ENCODE measurements around the gene TRABD.

The TRABD gene

GRCh38 chr22:50196256-50196655 is 10.5 kb downstream of the TRABD start:
- Histone ChIP-seq H3K4me1 (ENCODE audit: control insufficient read depth, insufficient read depth, low read length) (no peaks in the 10 kb centered on the region), H3K4me3 (ENCODE audit: low read depth, low read length) (no peak overlapping the region), H3K36me3 (ENCODE audit: control insufficient read depth, insufficient read depth, low read length) (peaks cover 38% of the 10 kb centered on the region)

GRCh38 chr22:50197000-50197800 is 11.5 kb downstream of the TRABD start:
- no peaks in the 10 kb centered on the region for H3K4me1 ChIP-seq (ENCODE audit: control insufficient read depth, insufficient read depth, low read length)
- no peak overlapping the region for H3K4me3 ChIP-seq (ENCODE audit: low read depth, low read length)
- no peaks in the 10 kb centered on the region for H3K27me3 ChIP-seq (ENCODE audit: control insufficient read depth, insufficient read depth, low read length)
- no peak overlapping the region for H3K9ac ChIP-seq (ENCODE audit: low read depth, low read length)
- H3K9me3 ChIP-seq (ENCODE audit: control insufficient read depth, insufficient read depth, low read length) = no peaks in the 10 kb centered on the region
- peaks cover 38% of the 10 kb centered on the region for H3K36me3 ChIP-seq (ENCODE audit: control insufficient read depth, insufficient read depth, low read length)

More at GRCh38 chr22:50196256-50196655, 10.5 kb downstream of the TRABD start:
- H3K9me3 ChIP-seq (ENCODE audit: control insufficient read depth, insufficient read depth, low read length) = no peaks in the 10 kb centered on the region
- H3K27me3 ChIP-seq (ENCODE audit: control insufficient read depth, insufficient read depth, low read length) = no peaks in the 10 kb centered on the region
- no peak overlapping the region for H3K9ac ChIP-seq (ENCODE audit: low read depth, low read length)

DNA sequence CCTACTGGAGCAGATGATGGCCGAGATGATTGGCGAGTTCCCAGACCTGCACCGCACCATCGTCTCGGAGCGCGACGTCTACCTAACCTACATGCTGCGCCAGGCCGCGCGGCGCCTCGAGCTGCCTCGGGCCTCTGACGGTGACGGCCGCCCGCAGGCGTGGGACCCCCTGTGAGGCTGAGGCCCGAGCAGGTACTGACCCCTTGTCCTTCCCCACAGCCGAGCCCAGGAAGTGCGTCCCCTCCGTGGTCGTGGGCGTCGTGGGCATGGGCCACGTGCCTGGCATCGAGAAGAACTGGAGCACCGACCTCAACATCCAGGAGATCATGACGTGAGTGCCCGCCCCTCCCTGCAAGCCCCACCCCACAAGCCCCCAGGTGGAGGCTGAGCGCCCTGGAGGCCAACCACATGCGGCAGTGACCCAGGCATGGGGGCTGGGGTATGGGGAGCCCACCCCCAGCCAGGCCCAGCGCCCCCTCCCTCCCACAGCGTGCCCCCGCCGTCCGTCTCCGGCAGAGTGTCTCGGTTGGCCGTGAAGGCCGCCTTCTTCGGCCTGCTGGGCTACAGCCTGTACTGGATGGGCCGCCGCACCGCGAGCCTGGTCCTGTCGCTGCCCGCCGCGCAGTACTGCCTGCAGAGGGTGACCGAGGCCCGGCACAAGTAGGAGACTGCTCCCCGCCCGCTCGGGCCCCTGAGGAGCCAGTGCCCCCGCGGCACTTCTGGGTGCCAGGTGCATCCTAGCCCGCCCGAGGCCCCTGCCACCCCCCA is 12.3 kb downstream of the TRABD start:
- Histone ChIP-seq H3K9ac (ENCODE audit: low read depth, low read length) (no peak overlapping the region), H3K4me3 (ENCODE audit: low read depth, low read length) (no peak overlapping the region), H3K36me3 (ENCODE audit: control insufficient read depth, insufficient read depth, low read length) (peaks cover 37% of the 10 kb centered on the region), H3K4me1 (ENCODE audit: control insufficient read depth, insufficient read depth, low read length) (no peaks in the 10 kb centered on the region), H3K9me3 (ENCODE audit: control insufficient read depth, insufficient read depth, low read length) (no peaks in the 10 kb centered on the region), H3K27me3 (ENCODE audit: control insufficient read depth, insufficient read depth, low read length) (no peaks in the 10 kb centered on the region)

- Histone ChIP-seq H3K27me3 (ENCODE audit: control insufficient read depth, insufficient read depth, low read length) (no peaks in the 10 kb centered on the region), H3K4me1 (ENCODE audit: control insufficient read depth, insufficient read depth, low read length) (no peaks in the 10 kb centered on the region), H3K4me3 (ENCODE audit: low read depth, low read length) (no peak overlapping the region), H3K9ac (ENCODE audit: low read depth, low read length) (no peak overlapping the region), H3K36me3 (ENCODE audit: control insufficient read depth, insufficient read depth, low read length) (peaks cover 31% of the 10 kb centered on the region), H3K9me3 (ENCODE audit: control insufficient read depth, insufficient read depth, low read length) (no peaks in the 10 kb centered on the region)
Observed at GRCh38 chr22:50198624-50199017, 12.9 kb downstream of the TRABD start.

GRCh38 chr22:50199251-50199721 is 13.6 kb downstream of the TRABD start:
- H3K4me1 ChIP-seq (ENCODE audit: control insufficient read depth, insufficient read depth, low read length) = no peaks in the 10 kb centered on the region

GRCh38 chr22:50199829-50200460 is 14.2 kb downstream of the TRABD start:
- H3K9me3 ChIP-seq (ENCODE audit: control insufficient read depth, insufficient read depth, low read length) = no peaks in the 10 kb centered on the region
- peaks cover 18% of the 10 kb centered on the region for H3K36me3 ChIP-seq (ENCODE audit: control insufficient read depth, insufficient read depth, low read length)
- no peaks in the 10 kb centered on the region for H3K27me3 ChIP-seq (ENCODE audit: control insufficient read depth, insufficient read depth, low read length)
- H3K4me3 ChIP-seq (ENCODE audit: low read depth, low read length) = peak overlapping the region; percentile 60
- no peaks in the 10 kb centered on the region for H3K4me1 ChIP-seq (ENCODE audit: control insufficient read depth, insufficient read depth, low read length)
- peak overlapping the region; percentile 54 for H3K9ac ChIP-seq (ENCODE audit: low read depth, low read length)

More at GRCh38 chr22:50199251-50199721, 13.6 kb downstream of the TRABD start:
- Histone ChIP-seq H3K27me3 (ENCODE audit: control insufficient read depth, insufficient read depth, low read length) (no peaks in the 10 kb centered on the region), H3K9ac (ENCODE audit: low read depth, low read length) (no peak overlapping the region), H3K9me3 (ENCODE audit: control insufficient read depth, insufficient read depth, low read length) (no peaks in the 10 kb centered on the region), H3K36me3 (ENCODE audit: control insufficient read depth, insufficient read depth, low read length) (peaks cover 25% of the 10 kb centered on the region), H3K4me3 (ENCODE audit: low read depth, low read length) (peak overlapping the region; percentile 60)

DNA sequence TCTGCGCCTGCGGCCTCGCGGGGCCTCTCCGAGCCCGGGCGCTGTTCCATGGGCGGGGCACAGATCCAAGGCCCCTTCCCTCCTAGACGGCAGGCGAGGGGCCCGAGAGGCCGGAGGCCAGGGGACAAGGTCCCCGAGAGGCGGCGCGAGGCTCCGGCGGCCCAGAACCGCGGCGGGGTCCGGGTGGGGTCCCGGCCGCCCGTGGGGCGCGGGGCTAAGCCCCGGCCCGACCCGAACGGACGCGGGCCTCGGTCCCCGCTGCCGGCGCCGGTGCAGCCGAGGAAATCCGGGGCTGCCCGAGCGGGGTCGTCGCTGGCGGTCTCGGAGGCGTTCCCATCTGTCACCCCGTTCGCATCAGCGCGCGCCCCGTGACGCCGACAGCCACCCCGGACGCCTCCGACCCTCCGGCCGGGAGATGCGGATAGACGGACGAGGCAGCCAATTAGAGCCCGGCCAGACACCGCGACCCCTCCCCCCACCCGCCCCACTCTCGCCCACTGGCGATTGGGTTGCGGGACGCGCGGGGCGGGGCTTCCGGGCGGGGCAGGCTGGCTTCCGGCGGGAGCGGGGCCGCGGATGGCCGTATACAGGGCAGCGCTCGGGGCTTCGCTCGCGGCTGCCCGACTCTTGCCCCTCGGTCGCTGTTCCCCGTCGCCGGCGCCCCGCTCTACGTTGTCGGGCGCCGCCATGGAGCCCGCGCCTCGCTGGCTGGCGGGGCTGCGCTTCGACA is 14.9 kb downstream of the TRABD start, which contains the start of gene SELENOO:
Gene SELENOO, plus strand, starts transcription at position 551 of the 730 bp plus-strand sequence. Its CDS starts 26 bp downstream, at position 577.
- no peaks in the 10 kb centered on the region for H3K4me1 ChIP-seq (ENCODE audit: control insufficient read depth, insufficient read depth, low read length)
- H3K4me3 ChIP-seq (ENCODE audit: low read depth, low read length) = peak within 1 kb of the TSS; percentile 62
- H3K27me3 ChIP-seq (ENCODE audit: control insufficient read depth, insufficient read depth, low read length) = no peaks in the 10 kb centered on the region
- peaks cover 17% of the 10 kb centered on the region for H3K36me3 ChIP-seq (ENCODE audit: control insufficient read depth, insufficient read depth, low read length)
- H3K9ac ChIP-seq (ENCODE audit: low read depth, low read length) = peak within 1 kb of the TSS; percentile 70
- no peaks in the 10 kb centered on the region for H3K9me3 ChIP-seq (ENCODE audit: control insufficient read depth, insufficient read depth, low read length)

GRCh38 chr22:50201191-50202129 is 15.7 kb downstream of the TRABD start:
- Histone ChIP-seq H3K4me1 (ENCODE audit: control insufficient read depth, insufficient read depth, low read length) (no peaks in the 10 kb centered on the region), H3K36me3 (ENCODE audit: control insufficient read depth, insufficient read depth, low read length) (peaks cover 11% of the 10 kb centered on the region)

DNA sequence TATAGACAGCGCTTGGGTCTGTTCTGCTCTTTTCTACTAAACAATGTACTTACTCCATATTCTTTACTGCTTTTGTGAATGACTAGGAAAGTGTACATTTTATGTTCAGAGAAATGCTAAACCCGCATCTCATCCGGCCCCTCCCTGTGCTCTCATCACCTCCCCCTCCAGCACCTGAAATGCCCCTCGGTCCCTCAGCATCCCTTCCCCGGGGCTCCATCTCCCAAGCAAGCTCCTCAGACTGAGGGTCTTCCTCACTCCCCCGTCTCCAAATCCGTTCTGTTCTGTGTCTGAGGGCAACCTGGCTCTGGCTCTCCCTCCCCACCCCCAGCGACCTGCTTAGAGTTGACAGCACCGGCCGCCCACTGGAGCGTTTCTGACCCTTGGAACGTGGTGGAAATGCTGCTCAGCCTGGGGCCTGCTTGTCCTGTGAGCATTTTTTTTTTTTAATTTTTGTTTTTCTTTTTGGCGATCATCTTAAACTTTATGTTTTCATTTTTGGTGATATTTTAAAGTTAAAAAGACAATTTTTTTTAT is 16.5 kb downstream of the TRABD start:
- H3K36me3 ChIP-seq (ENCODE audit: control insufficient read depth, insufficient read depth, low read length) = peaks cover 11% of the 10 kb centered on the region

More at GRCh38 chr22:50201191-50202129, 15.7 kb downstream of the TRABD start:
- no peaks in the 10 kb centered on the region for H3K9me3 ChIP-seq (ENCODE audit: control insufficient read depth, insufficient read depth, low read length)
- H3K4me3 ChIP-seq (ENCODE audit: low read depth, low read length) = peak overlapping the region; percentile 62
- no peaks in the 10 kb centered on the region for H3K27me3 ChIP-seq (ENCODE audit: control insufficient read depth, insufficient read depth, low read length)
- H3K9ac ChIP-seq (ENCODE audit: low read depth, low read length) = peak overlapping the region; percentile 70

DNA sequence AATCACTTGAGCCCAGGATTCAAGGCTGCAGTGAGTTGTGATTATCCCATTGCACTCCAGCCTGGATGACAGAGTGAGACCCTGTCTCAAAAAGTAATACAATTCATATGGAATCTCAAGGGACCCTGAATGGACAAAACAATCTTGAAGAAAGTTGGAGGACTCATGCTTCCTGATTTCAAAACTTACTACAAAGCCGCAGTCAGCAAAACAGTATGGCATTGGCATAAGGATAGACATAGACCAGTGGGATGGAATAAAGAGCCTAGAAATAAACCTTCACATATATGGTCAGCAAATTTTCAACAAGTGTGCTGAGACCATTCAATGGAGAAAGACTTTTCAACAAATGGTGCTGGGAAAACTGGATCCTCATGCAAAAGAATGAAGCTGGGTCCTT is 17.6 kb downstream of the TRABD start:
- no peaks in the 10 kb centered on the region for H3K4me1 ChIP-seq (ENCODE audit: control insufficient read depth, insufficient read depth, low read length)
- H3K9me3 ChIP-seq (ENCODE audit: control insufficient read depth, insufficient read depth, low read length) = no peaks in the 10 kb centered on the region
- peaks cover 10% of the 10 kb centered on the region for H3K36me3 ChIP-seq (ENCODE audit: control insufficient read depth, insufficient read depth, low read length)
- no peak overlapping the region for H3K9ac ChIP-seq (ENCODE audit: low read depth, low read length)
- no peak overlapping the region for H3K4me3 ChIP-seq (ENCODE audit: low read depth, low read length)
- H3K27me3 ChIP-seq (ENCODE audit: control insufficient read depth, insufficient read depth, low read length) = no peaks in the 10 kb centered on the region

More for the DNA sequence above, 16.5 kb downstream of the TRABD start:
- H3K4me3 ChIP-seq (ENCODE audit: low read depth, low read length) = peak overlapping the region; percentile 62
- no peaks in the 10 kb centered on the region for H3K9me3 ChIP-seq (ENCODE audit: control insufficient read depth, insufficient read depth, low read length)
- no peaks in the 10 kb centered on the region for H3K4me1 ChIP-seq (ENCODE audit: control insufficient read depth, insufficient read depth, low read length)
- H3K27me3 ChIP-seq (ENCODE audit: control insufficient read depth, insufficient read depth, low read length) = no peaks in the 10 kb centered on the region
- peak overlapping the region; percentile 70 for H3K9ac ChIP-seq (ENCODE audit: low read depth, low read length)
